NCI-H146 treated with DMSO at 0.1 percent for 48 hours (cell line): ENCODE data around the gene HERPUD1.
"Not testable (repeated sequence)": the region's sequence is repeated elsewhere in the genome, so short reads cannot be mapped to it uniquely, and the experiment has no call there.

Source experiments
- DNase-seq: peaks from one replicate; lab custom pipeline; 2025; ENCODE audit not compliant: unreplicated experiment; lab: John Stamatoyannopoulos, UW

HERPUD1 gene

GRCh38 chr16:56977823-56978430 is 46.0 kb downstream of the HERPUD1 start:
- no peak for DNase-seq

- no peak for DNase-seq
Measured at GRCh38 chr16:56980201-56980535, 48.2 kb downstream of the HERPUD1 start.

GRCh38 chr16:56980792-56981724 is 49.1 kb downstream of the HERPUD1 start:
- DNase-seq: no peak

GRCh38 chr16:56981729-56982271 is 49.9 kb downstream of the HERPUD1 start:
- DNase-seq: no peak

- no peak for DNase-seq
Measured at GRCh38 chr16:56982695-56983094, 50.8 kb downstream of the HERPUD1 start.

GRCh38 chr16:56983211-56983751 is 51.3 kb downstream of the HERPUD1 start:
- no peak for DNase-seq

- DNase-seq: no peak
Measured at GRCh38 chr16:56984639-56985038, 52.7 kb downstream of the HERPUD1 start.

- DNase-seq: no peak
Measured at GRCh38 chr16:56985288-56985961, 53.5 kb downstream of the HERPUD1 start.

GRCh38 chr16:56985962-56986360 is 54.0 kb downstream of the HERPUD1 start:
- DNase-seq: no peak

GRCh38 chr16:56986361-56986760 is 54.4 kb downstream of the HERPUD1 start:
- no peak for DNase-seq

- DNase-seq: not testable (repeated sequence)
Measured at GRCh38 chr16:56986908-56987307, 55.0 kb downstream of the HERPUD1 start.

GRCh38 chr16:56987692-56988091 is 55.8 kb downstream of the HERPUD1 start:
- no peak for DNase-seq

- DNase-seq: no peak
Measured at GRCh38 chr16:56988161-56988947, 56.4 kb downstream of the HERPUD1 start.

- DNase-seq: peak; percentile 17
Measured at GRCh38 chr16:56988948-56989945, 57.3 kb downstream of the HERPUD1 start, which contains the start of gene NLRC5. Gene NLRC5 (plus strand): TSS chr16:56989557. CDS start chr16:57020713, 31,156 bp downstream.

GRCh38 chr16:56989988-56990387 is 58.0 kb downstream of the HERPUD1 start:
- no peak for DNase-seq

- DNase-seq: no peak
Measured at GRCh38 chr16:56990407-56991286, 58.7 kb downstream of the HERPUD1 start.

- not testable (repeated sequence) for DNase-seq
Measured at GRCh38 chr16:56992431-56992830, 60.5 kb downstream of the HERPUD1 start.

- no peak for DNase-seq
Measured at GRCh38 chr16:56993204-56993603, 61.3 kb downstream of the HERPUD1 start.
